Erythroblast (primary cell): ENCODE measurements around the gene OBSCN.

Experiments used
- GATA1 ChIP-seq: IDR thresholded peaks from 2 replicates; pipeline ENCODE4 v1.6.1; 2011; ENCODE audit warnings: low read depth, mild to moderate bottlenecking, control low read depth, low read length, moderate library complexity
- POLR2A ChIP-seq: IDR thresholded peaks from 2 replicates; pipeline ENCODE4 v1.6.1; 2011; ENCODE audit warnings: mild to moderate bottlenecking, low read length

- no peak for TF ChIP-seq POLR2A
- no peak for TF ChIP-seq GATA1
Observed at GRCh38 chr1:228329887-228330286, 122.0 kb downstream of the OBSCN start.
